ENCODE results near the gene AK9.

DNA sequence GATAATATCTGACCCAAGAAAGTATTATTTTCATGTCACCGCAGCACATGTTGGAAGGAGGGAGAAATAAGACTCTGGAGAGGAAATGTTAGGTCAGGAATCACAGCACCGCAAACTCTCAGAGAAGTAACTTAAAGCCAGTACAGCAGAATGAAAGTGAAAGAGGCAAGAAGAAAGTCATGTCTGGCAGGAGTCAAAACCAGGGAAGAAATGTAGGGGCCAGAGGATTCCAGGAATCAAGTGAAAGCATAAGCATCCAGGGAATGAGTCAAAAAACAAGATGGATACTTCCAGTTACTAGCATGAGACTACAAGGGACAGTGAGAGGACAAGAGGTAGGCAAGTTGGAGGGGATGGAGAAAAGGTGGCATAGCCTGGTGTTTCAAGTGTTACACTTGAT lies 80.4 kb downstream of the AK9 start:
- TF ChIP-seq MXI1 (IDR thresholded peaks at IDR 0.05; ENCODE audit: low read depth, low read length) = no peak
- no peak for TF ChIP-seq RFX5 (IDR thresholded peaks at IDR 0.05; ENCODE audit: low read length)
- no peak for TF ChIP-seq USF2 (IDR thresholded peaks at IDR 0.05; ENCODE audit: borderline replicate concordance, low read depth, low read length)
- no peak for TF ChIP-seq NFIC (IDR thresholded peaks at IDR 0.05; ENCODE audit: borderline replicate concordance)
- TF ChIP-seq, protein P1, sequence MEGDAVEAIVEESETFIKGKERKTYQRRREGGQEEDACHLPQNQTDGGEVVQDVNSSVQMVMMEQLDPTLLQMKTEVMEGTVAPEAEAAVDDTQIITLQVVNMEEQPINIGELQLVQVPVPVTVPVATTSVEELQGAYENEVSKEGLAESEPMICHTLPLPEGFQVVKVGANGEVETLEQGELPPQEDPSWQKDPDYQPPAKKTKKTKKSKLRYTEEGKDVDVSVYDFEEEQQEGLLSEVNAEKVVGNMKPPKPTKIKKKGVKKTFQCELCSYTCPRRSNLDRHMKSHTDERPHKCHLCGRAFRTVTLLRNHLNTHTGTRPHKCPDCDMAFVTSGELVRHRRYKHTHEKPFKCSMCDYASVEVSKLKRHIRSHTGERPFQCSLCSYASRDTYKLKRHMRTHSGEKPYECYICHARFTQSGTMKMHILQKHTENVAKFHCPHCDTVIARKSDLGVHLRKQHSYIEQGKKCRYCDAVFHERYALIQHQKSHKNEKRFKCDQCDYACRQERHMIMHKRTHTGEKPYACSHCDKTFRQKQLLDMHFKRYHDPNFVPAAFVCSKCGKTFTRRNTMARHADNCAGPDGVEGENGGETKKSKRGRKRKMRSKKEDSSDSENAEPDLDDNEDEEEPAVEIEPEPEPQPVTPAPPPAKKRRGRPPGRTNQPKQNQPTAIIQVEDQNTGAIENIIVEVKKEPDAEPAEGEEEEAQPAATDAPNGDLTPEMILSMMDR (IDR thresholded peaks at IDR 0.05) = no peak
- TF ChIP-seq EP300 (IDR thresholded peaks at IDR 0.05; ENCODE audit: borderline replicate concordance in 1 of 2, low read depth in 1 of 2, low read length in 1 of 2) = no peak
